MM.1S (cell line): ENCODE results near the gene MRGPRG.

Experiments
- DNase-seq: peaks from one replicate; pipeline ENCODE4 v3.0.0-alpha.2; 2015
- H2AFZ ChIP-seq: fragments of 300-600 bp; sonication (generic); 2 replicates; pipeline ENCODE4 v1.6.0; 2016; ENCODE audit warnings: antibody characterized with exemption, low read length
- H3F3A ChIP-seq: fragments of 300-600 bp; sonication (generic); 2 replicates; pipeline ENCODE4 v1.6.1; 2016; ENCODE audit warnings: mild to moderate bottlenecking, antibody characterized with exemption, low read length, moderate library complexity, mixed read lengths; ENCODE audit not compliant: insufficient read depth
- H3K27ac ChIP-seq: fragments of 300-600 bp; sonication (generic); 2 replicates; pipeline ENCODE4 v1.5.1; 2016; ENCODE audit warnings: mild to moderate bottlenecking, low read length
- H3K27me3 ChIP-seq: fragments of 300-600 bp; sonication (generic); replicated peaks from 2 replicates; pipeline ENCODE4 v1.6.0; 2016; ENCODE audit warnings: low read length; ENCODE audit not compliant: insufficient read depth
- H3K36me3 ChIP-seq: fragments of 300-600 bp; sonication (generic); replicated peaks from 2 replicates; pipeline ENCODE4 v1.6.1; 2016; ENCODE audit warnings: mild to moderate bottlenecking, low read length, mixed read lengths; ENCODE audit not compliant: insufficient read depth
- H3K4me1 ChIP-seq: fragments of 300-600 bp; sonication (generic); 2 replicates; pipeline ENCODE4 v1.6.1; 2016; ENCODE audit warnings: low read length, mixed read lengths
- H3K4me2 ChIP-seq: fragments of 300-600 bp; sonication (generic); 2 replicates; pipeline ENCODE4 v1.6.0; 2016; ENCODE audit warnings: low read depth, low read length
- H3K4me3 ChIP-seq: fragments of 300-600 bp; sonication (generic); 2 replicates; pipeline ENCODE4 v1.5.1; 2016; ENCODE audit warnings: low read length, mixed read lengths
- H3K79me2 ChIP-seq: fragments of 300-600 bp; sonication (generic); 2 replicates; pipeline ENCODE4 v1.6.1; 2016; ENCODE audit warnings: mixed run types, low read length, mixed read lengths
- H3K9ac ChIP-seq: fragments of 300-600 bp; sonication (generic); 2 replicates; pipeline ENCODE4 v1.6.1; 2016; ENCODE audit warnings: low read length, mixed read lengths
- H3K9me2 ChIP-seq: fragments of 300-600 bp; sonication (generic); replicated peaks from 2 replicates; pipeline ENCODE4 v1.6.1; 2016; ENCODE audit warnings: mild to moderate bottlenecking, low read length, mixed read lengths; ENCODE audit not compliant: insufficient read depth
- H3K9me3 ChIP-seq: fragments of 300-600 bp; sonication (generic); replicated peaks from 2 replicates; pipeline ENCODE4 v1.6.1; 2016; ENCODE audit warnings: mild to moderate bottlenecking, low read length, mixed read lengths; ENCODE audit not compliant: insufficient read depth
- H4K20me1 ChIP-seq: fragments of 300-600 bp; sonication (generic); 2 replicates; pipeline ENCODE4 v1.6.1; 2016; ENCODE audit warnings: mild to moderate bottlenecking, low read length, moderate library complexity, mixed read lengths; ENCODE audit not compliant: insufficient read depth
- CTCF ChIP-seq: fragments of 300-600 bp; sonication (generic); IDR thresholded peaks from 2 replicates; pipeline ENCODE4 v1.5.1; 2016; ENCODE audit warnings: antibody characterized with exemption, low read length, mixed read lengths
- EZH2 ChIP-seq: fragments of 300-600 bp; sonication (generic); optimal IDR thresholded peaks from 2 replicates; pipeline ENCODE3; 2017; ENCODE audit warnings: low read depth, mild to moderate bottlenecking, antibody characterized with exemption, low read length, mixed read lengths
- EZH2phosphoT487 ChIP-seq: fragments of 300-600 bp; sonication (generic); IDR thresholded peaks from 2 replicates; pipeline ENCODE4 v1.6.1; 2018; ENCODE audit warnings: antibody characterized with exemption, low read length

MRGPRG gene

GRCh38 chr11:3224401-3225057, 5.9 kb upstream of the MRGPRG start:
- no peak overlapping the region for H3K9ac ChIP-seq
- no peaks in the 10 kb centered on the region; the same call in 1 of the 2 replicates for H3K27me3 ChIP-seq
- H3K9me3 ChIP-seq, result no peaks in the 10 kb centered on the region
- H4K20me1 ChIP-seq, result no peaks in the 10 kb centered on the region
- no peak for TF ChIP-seq EZH2phosphoT487
- no peak for TF ChIP-seq EZH2
- no peak for TF ChIP-seq CTCF
- H3K36me3 ChIP-seq, result no peaks in the 10 kb centered on the region
- DNase-seq, result no peak
- no peak overlapping the region for H3K4me3 ChIP-seq
- H3K9me2 ChIP-seq, result no peaks in the 10 kb centered on the region
- no peak overlapping the region for H3K4me2 ChIP-seq
- no peak overlapping the region for H3K27ac ChIP-seq
- H2AFZ ChIP-seq, result no peak overlapping the region
- peaks cover 21% of the 10 kb centered on the region for H3K4me1 ChIP-seq
- H3K79me2 ChIP-seq, result no peaks in the 10 kb centered on the region
- peaks cover 14% of the 10 kb centered on the region for H3F3A ChIP-seq

GRCh38 chr11:3223932-3224381, 5.3 kb upstream of the MRGPRG start:
- Histone ChIP-seq H4K20me1 (no peaks in the 10 kb centered on the region), H3K4me3 (no peak overlapping the region), H3K9ac (no peak overlapping the region), H3K27ac (peak overlapping the region; percentile 87; the same call in 1 of the 2 replicates), H3K4me1 (peaks cover 21% of the 10 kb centered on the region), H2AFZ (peak overlapping the region; percentile 64; the same call in 1 of the 2 replicates), H3K79me2 (no peaks in the 10 kb centered on the region), H3K27me3 (no peaks in the 10 kb centered on the region; the same call in none of the 2 replicates), H3F3A (peaks cover 14% of the 10 kb centered on the region), H3K9me3 (no peaks in the 10 kb centered on the region), H3K9me2 (no peaks in the 10 kb centered on the region), H3K36me3 (no peaks in the 10 kb centered on the region), H3K4me2 (peak overlapping the region; percentile 76; the same call in 1 of the 2 replicates)
- no peak for TF ChIP-seq EZH2
- TF ChIP-seq EZH2phosphoT487, result no peak
- no peak for TF ChIP-seq CTCF
- no peak for DNase-seq

GRCh38 chr11:3222941-3223915, 4.6 kb upstream of the MRGPRG start:
- Histone ChIP-seq H3K27me3 (peaks cover 6% of the 10 kb centered on the region), H4K20me1 (no peaks in the 10 kb centered on the region), H3K4me1 (peaks cover 21% of the 10 kb centered on the region), H3K4me3 (peak overlapping the region; percentile 38), H3K4me2 (peak overlapping the region; percentile 76), H3K9me2 (no peaks in the 10 kb centered on the region), H2AFZ (peak overlapping the region; percentile 64), H3K27ac (peak overlapping the region; percentile 87), H3K9ac (peak overlapping the region; percentile 30; the same call in 1 of the 2 replicates), H3K79me2 (no peaks in the 10 kb centered on the region), H3K36me3 (no peaks in the 10 kb centered on the region), H3F3A (peaks cover 14% of the 10 kb centered on the region), H3K9me3 (no peaks in the 10 kb centered on the region)
- peak; percentile 86 for DNase-seq
- TF ChIP-seq EZH2 (no peak), EZH2phosphoT487 (no peak), CTCF (no peak)
